ENCODE results near the gene TMEM120B.

Gene TMEM120B

DNA sequence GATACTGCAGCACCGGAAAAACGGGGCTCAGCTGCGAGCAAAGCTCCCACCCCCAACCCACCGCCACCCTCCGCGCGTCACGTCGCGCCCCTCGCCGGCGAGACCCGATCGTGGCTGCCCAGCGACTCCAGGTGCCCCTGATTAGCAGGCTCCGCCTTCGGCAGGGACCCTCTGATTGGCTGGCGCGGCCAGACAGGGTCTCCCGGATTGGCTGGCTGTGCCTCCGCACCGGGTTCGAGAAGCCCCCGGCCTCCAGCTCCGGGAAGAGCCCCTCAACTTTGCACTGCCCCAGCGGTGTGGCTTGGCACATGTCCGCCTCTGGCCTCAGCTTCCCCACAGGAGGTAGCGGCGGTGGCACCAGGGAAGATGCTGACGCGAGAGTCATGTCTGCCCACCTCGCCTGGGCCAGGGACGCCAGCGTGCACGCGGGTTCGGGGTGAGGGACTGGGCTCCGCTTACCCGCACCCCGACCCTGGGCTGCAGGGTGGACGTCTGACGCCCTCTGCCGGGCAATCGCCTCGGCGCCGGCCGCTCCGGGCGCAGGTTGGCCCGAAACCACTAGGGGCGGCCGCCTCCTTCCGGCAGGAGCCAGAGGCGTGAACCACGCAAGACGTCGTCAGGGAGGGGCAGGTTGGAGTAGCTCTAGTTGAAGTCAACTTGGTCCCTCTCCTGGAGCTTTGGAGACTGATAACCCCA is 81.4 kb downstream of the TMEM120B start:
- peak; percentile 93 for DNase-seq

DNA sequence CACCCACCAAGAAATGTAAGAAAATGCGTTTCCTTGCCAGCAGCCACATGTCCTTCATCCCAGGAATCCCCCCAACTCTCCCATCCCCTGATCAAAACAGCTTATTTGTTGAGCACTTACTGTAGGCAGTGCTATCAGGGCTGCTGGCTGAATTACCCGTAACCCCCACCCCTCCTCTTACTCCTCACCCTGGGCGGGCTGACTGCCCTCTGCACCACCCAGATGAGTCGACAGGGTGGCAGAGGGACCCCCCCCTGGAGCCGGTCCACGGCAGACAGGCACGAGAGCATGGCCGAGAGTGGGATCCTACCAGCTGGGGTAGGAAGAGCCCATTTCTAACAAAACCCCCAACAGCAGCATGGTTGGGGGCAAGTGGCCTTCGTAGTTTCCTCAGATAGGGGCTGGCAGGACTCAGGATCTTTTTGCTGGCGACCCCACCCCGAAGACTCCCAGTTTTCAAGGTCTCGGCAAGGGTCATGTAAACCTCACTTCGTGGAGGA is 82.0 kb downstream of the TMEM120B start:
- no peak for DNase-seq

DNA sequence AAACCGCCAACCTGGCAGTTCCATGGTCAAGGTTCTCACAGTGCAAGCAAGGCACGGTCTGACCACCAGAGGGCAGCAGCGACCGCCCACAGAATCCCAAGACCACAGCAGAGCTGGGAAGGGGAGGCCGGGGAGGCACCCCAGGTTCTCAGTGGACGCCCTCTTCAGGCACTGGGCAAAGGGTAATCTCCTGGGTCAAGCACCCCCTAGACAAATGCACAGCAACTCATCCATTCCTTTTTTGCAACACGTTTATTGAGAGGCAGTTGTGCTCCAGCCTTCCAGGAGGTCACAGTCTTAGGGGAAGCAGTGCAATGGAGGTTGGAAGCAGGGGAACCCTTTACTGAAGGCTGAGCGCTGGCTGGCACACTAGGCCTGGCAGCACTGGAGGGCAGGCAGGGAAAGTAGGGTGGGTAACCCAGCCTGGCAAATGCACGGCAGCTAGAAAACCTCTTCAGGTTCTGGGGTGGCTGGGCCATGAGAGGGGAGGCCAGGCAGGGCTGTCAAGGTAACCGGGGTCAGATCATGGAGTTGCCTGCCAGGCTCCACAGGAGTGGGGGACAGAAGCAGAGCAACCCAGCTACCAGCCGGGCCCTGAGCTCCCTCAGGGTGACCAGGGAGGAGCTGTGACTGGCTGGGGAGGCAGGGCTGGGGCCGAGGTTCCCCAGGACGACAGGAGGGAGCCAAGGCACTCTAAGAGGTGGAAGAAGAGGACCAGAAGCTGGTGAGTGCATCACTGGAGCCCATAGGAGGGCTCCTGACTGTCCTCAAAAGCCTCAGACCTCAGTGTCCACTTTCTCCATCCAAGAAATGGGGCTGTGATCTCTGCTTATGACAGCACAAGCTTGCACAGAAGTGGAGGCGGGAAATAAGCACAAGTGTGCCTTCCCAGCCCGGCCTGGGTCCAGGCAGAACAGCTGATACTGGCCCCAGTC is 82.7 kb downstream of the TMEM120B start:
- peak; percentile 86 for DNase-seq

- peak; percentile 91 for DNase-seq
Observed at GRCh38 chr12:121796855-121797751, 84.6 kb downstream of the TMEM120B start.

DNA sequence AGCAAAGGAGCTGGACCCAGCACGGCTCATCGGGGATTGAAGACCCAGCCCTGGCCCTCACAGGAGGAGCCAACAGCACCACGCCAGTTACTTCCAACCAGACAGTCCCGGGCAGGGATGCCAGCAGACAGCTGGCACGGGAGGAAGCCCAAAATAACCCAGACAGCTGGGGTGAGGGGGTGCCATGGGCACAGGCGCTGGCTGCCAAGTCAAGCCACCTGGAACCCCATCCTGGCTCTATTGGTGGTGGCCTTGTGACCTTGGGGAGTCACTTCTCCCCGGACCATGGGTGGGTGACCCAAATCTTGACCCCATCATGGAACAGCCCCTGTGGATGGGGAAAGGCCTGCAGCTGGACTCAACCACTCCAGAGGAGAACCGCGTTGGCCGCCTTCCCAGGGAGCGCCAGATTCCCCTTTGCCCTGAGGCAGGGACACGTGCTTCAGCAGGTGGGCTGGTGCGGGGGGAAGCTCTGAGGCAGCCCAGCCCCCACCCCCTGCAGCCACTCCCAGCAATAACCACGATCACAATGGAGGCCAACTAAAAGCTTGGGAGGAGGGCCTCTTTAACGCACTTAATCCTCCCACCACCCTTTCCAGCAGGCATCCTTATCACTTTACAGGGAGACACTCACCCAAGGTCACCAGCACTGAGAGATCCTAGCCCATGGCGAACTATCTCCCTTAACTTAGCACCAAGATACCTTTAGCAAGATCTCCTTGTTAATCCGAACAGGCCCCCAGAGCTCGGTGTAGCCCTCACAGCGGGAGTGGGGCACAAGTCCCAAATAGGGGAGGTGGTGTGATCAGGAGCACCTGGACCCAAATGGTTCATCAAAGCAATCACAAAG is 85.6 kb downstream of the TMEM120B start:
- DNase-seq, result peak; percentile 97

- no peak for DNase-seq
Observed at GRCh38 chr12:121798787-121799155, 86.2 kb downstream of the TMEM120B start.

DNA sequence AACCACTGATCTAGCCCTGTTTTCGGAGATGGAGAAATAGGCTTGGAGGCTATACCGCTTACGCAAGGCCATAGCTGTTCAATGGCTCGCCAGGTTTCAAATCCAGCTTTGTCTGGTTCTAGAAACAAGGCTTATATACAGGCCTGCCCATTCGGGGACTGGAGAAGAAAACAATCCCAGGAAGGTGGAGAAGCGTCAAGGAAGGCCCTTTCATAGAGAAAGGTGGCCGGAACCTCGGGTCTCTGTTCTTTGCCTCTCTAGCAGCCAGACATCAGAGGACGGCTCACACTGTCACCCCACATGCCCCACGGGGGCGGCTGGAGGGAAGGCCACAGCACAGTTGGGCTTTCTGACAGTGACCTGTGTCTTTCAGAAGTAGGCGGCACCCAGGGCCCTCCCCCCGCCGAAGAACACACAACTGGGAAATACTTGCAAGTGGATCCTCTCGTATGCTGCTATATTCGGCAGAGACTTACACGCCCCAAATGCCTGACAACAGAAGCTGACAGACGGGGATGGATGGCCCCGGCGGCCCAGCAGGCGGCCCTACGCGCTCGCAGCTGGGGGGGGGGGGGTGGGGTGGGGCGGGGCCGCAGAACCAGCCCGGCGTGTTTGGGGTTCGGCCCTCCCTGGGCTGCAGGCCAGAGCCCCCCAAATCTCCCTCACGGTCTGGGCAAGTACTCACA is 86.7 kb downstream of the TMEM120B start:
- peak; percentile 94 for DNase-seq

GRCh38 chr12:121799842-121800693 is 87.5 kb downstream of the TMEM120B start:
- DNase-seq, result peak; percentile 88

DNA sequence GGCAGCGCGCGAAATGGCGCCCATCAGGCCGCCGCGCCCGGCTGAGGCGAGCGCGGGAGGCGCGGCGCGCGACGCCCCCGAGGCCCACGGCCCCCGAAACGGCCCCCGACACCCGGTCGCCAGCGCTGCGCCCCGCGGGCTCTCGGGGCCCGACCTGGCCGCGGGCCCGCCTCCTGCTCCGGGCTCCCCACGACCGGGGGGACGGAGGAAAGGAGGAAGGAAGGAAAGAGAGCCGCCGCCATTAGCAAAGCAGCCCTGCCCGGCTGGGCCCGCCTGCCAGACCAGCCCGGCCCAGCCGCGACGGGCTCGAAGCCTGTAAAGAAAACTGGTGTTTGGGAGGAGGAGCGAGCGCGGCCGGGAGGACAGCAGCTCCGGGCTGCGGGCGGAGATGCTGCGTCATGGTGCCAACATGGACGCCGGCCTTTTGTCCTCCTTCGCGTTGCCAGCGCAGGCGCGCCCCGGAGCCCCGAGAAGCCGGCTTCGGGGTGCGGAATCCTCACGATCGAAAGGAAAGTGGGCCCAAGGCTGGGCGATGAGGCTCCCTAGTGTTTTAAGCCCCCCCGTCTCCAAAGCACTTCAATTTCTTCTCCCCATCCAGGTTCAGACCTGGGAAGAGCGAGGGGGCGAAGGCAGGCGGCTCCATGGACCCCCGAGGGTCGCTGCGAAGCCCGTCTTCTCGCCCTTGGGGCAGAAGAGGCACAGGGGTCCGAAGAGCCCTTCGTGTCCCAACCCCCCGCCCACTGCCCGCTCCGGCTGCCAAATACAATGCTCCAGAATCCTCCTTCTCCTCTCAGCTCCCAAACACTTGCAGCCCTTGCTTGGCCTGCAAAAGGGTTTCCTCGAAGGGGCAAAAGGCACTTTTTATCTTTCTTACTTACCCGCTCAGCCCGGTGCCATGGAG is 88.4 kb downstream of the TMEM120B start:
- peak; percentile 64 for DNase-seq

- DNase-seq, result peak; percentile 73
Observed at GRCh38 chr12:121801595-121802484, 89.3 kb downstream of the TMEM120B start.

GRCh38 chr12:121802485-121802842 is 89.9 kb downstream of the TMEM120B start:
- no peak for DNase-seq

DNA sequence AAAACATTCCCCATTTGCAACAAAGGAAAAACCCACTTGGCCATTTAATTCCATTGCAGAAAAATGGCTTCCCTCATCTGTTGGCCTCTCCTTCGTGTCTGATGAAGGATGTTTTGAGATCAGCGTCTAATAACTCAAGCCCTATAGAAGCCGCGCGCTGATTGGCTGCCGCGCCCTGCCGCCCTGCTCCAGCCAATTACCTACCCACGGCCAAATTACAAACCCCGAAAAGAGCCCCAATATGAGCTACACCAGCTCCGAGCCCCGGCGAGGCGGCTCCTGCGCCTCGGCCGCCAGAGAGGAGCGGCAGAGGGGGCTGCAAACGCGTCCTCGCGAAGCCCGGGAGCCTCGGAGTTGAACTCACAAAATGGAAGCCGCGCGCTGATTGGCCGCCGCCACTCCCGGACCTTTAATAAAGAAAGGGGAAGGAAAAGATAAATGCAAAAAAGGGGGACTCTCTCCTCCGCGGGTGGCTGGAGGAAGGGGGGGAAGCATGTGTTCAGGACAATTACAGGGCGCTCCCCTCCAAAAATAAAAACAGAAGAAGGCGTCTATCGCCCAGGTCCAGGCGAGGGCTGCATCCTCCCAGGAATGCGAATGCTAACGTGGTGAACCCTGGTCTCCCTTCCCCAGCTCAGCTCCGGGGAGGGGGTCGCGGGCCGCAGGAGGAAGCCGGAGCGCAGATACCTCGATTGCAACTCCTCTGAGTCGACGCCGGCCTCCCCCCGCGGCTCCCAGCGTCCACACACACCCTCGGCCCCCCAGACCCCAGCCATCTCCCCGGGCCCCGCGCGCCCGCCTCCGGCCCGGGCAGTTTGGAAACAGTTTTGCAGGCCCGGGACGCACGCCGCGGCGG is 90.5 kb downstream of the TMEM120B start:
- DNase-seq, result peak; percentile 98

DNA sequence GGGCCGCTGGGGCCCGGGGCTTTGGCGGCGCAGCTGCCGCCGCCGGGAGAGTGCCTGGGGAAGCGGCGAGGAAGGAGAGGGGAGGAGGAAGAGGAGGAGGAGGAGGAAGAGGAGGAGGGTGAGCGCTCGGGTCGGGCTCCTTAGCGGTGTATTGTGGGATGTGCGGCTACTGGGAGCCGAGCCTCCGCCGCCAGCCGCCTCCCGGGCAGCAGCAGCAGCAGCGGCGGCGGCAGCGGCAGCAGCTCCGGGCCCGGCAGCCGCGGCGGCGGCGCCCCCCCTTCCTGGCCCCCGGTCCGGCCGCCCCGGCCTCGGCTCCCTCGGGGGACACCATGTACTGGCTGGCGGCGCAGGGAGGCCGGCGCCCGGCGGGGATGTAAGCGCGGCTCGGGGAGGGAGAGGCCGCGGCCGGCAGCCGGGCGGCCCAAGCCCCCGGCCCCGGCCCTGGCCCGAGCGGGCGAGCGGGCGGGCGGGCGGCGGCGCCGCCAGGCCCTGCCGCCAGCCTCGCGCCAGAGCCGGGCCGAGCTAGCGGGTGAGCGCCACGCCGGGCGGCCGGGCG is 91.4 kb downstream of the TMEM120B start, which contains the start of gene SETD1B:
Gene SETD1B (plus strand): TSS at position 149 of the 556 bp plus-strand sequence. CDS start 729 bp downstream, outside the sequence.
- DNase-seq, result peak; percentile 75

- DNase-seq, result peak; percentile 56
Observed at GRCh38 chr12:121804417-121805111, 92.0 kb downstream of the TMEM120B start.

GRCh38 chr12:121805171-121806008 is 92.8 kb downstream of the TMEM120B start:
- peak; percentile 48 for DNase-seq
